BLaER1 (cell line): Measurements from ENCODE around the gene GALNT13.

ENCODE experiments used
- H3K27ac ChIP-seq: shearing (Covaris generic); formaldehyde crosslinking; 2 replicates; pipeline ENCODE4 v1.8.1; 2022
- H3K27me3 ChIP-seq: shearing (Covaris generic); formaldehyde crosslinking; 2 replicates; pipeline ENCODE4 v1.8.1; 2022
- H3K36me3 ChIP-seq: shearing (Covaris generic); formaldehyde crosslinking; 2 replicates; pipeline ENCODE4 v1.8.1; 2022
- H3K4me1 ChIP-seq: shearing (Covaris generic); formaldehyde crosslinking; 2 replicates; pipeline ENCODE4 v1.8.1; 2022
- H3K4me2 ChIP-seq: shearing (Covaris generic); formaldehyde crosslinking; 2 replicates; pipeline ENCODE4 v1.8.1; 2022
- H3K4me3 ChIP-seq: shearing (Covaris generic); formaldehyde crosslinking; 2 replicates; pipeline ENCODE4 v1.8.1; 2022
- H3K9ac ChIP-seq: shearing (Covaris generic); formaldehyde crosslinking; 2 replicates; pipeline ENCODE4 v1.8.1; 2022
- H3K9me3 ChIP-seq: shearing (Covaris generic); formaldehyde crosslinking; 2 replicates; pipeline ENCODE4 v1.8.1; 2022
- H4K20me1 ChIP-seq: shearing (Covaris generic); formaldehyde crosslinking; 2 replicates; pipeline ENCODE4 v1.8.1; 2022
- Cebpa-rat ChIP-seq: shearing (Covaris generic); IDR thresholded peaks from 2 replicates; pipeline ENCODE4 v1.8.1; 2022

Gene GALNT13

GRCh38 chr2:154425994-154426393 lies 554.3 kb downstream of the GALNT13 start:
- H3K27ac ChIP-seq: no peak overlapping the region
- H3K27me3 ChIP-seq: no peaks in the 10 kb centered on the region
- H3K9me3 ChIP-seq: no peaks in the 10 kb centered on the region
- no peak overlapping the region for H3K9ac ChIP-seq
- H3K4me3 ChIP-seq: no peak overlapping the region
- H3K4me2 ChIP-seq: 0 out of 2 replicates have a peak overlapping the region, but pooled peaks have one; percentile 3
- no peaks in the 10 kb centered on the region for H4K20me1 ChIP-seq
- no peak for TF ChIP-seq Cebpa-rat
- H3K4me1 ChIP-seq: peaks cover 5% of the 10 kb centered on the region
- H3K36me3 ChIP-seq: no peaks in the 10 kb centered on the region

- Histone ChIP-seq H4K20me1 (no peaks in the 10 kb centered on the region), H3K9me3 (no peaks in the 10 kb centered on the region), H3K27ac (no peak overlapping the region), H3K27me3 (no peaks in the 10 kb centered on the region), H3K4me3 (no peak overlapping the region), H3K9ac (no peak overlapping the region), H3K36me3 (no peaks in the 10 kb centered on the region), H3K4me1 (peaks cover 5% of the 10 kb centered on the region), H3K4me2 (no peak overlapping the region)
- TF ChIP-seq Cebpa-rat: no peak
Observed at GRCh38 chr2:154427453-154427852, 555.7 kb downstream of the GALNT13 start.

- no peaks in the 10 kb centered on the region for H3K27me3 ChIP-seq
- H3K4me2 ChIP-seq: no peak overlapping the region
- no peaks in the 10 kb centered on the region for H4K20me1 ChIP-seq
- no peak overlapping the region for H3K4me3 ChIP-seq
- peaks cover 5% of the 10 kb centered on the region for H3K4me1 ChIP-seq
- no peaks in the 10 kb centered on the region for H3K36me3 ChIP-seq
- H3K9me3 ChIP-seq: no peaks in the 10 kb centered on the region
- H3K27ac ChIP-seq: no peak overlapping the region
- no peak for TF ChIP-seq Cebpa-rat
- no peak overlapping the region for H3K9ac ChIP-seq
Observed at GRCh38 chr2:154428022-154428421, 556.3 kb downstream of the GALNT13 start.

- H3K4me3 ChIP-seq: no peak overlapping the region
- H3K36me3 ChIP-seq: no peaks in the 10 kb centered on the region
- H3K9me3 ChIP-seq: no peaks in the 10 kb centered on the region
- no peaks in the 10 kb centered on the region for H3K27me3 ChIP-seq
- H3K27ac ChIP-seq: no peak overlapping the region
- no peak for TF ChIP-seq Cebpa-rat
- peaks cover 9% of the 10 kb centered on the region for H3K4me1 ChIP-seq
- H3K4me2 ChIP-seq: no peak overlapping the region
- no peak overlapping the region for H3K9ac ChIP-seq
- H4K20me1 ChIP-seq: no peaks in the 10 kb centered on the region
Observed at GRCh38 chr2:154433010-154433409, 561.3 kb downstream of the GALNT13 start.

GRCh38 chr2:154437104-154437503 lies 565.4 kb downstream of the GALNT13 start:
- Histone ChIP-seq H4K20me1 (no peaks in the 10 kb centered on the region), H3K27me3 (no peaks in the 10 kb centered on the region), H3K9me3 (no peaks in the 10 kb centered on the region), H3K27ac (no peak overlapping the region), H3K4me2 (peak overlapping the region; percentile 29), H3K9ac (no peak overlapping the region), H3K36me3 (no peaks in the 10 kb centered on the region), H3K4me3 (no peak overlapping the region), H3K4me1 (peaks cover 9% of the 10 kb centered on the region)
- TF ChIP-seq Cebpa-rat: no peak

GRCh38 chr2:154439156-154439555 lies 567.4 kb downstream of the GALNT13 start:
- H3K9me3 ChIP-seq: no peaks in the 10 kb centered on the region
- no peak overlapping the region for H3K4me3 ChIP-seq
- no peaks in the 10 kb centered on the region for H3K27me3 ChIP-seq
- no peaks in the 10 kb centered on the region for H3K36me3 ChIP-seq
- H3K4me1 ChIP-seq: peaks cover 9% of the 10 kb centered on the region
- no peak for TF ChIP-seq Cebpa-rat
- no peak overlapping the region for H3K9ac ChIP-seq
- no peaks in the 10 kb centered on the region for H4K20me1 ChIP-seq
- H3K27ac ChIP-seq: no peak overlapping the region
- H3K4me2 ChIP-seq: no peak overlapping the region

GRCh38 chr2:154443919-154444318 lies 572.2 kb downstream of the GALNT13 start:
- Histone ChIP-seq H4K20me1 (no peaks in the 10 kb centered on the region), H3K9me3 (no peaks in the 10 kb centered on the region), H3K27me3 (no peaks in the 10 kb centered on the region), H3K4me1 (no peaks in the 10 kb centered on the region), H3K27ac (no peak overlapping the region), H3K4me2 (no peak overlapping the region), H3K36me3 (no peaks in the 10 kb centered on the region), H3K4me3 (no peak overlapping the region), H3K9ac (no peak overlapping the region)
- TF ChIP-seq Cebpa-rat: no peak

GRCh38 chr2:154446324-154446723 lies 574.6 kb downstream of the GALNT13 start:
- H3K9me3 ChIP-seq: no peaks in the 10 kb centered on the region
- no peaks in the 10 kb centered on the region for H3K27me3 ChIP-seq
- no peak overlapping the region for H3K4me3 ChIP-seq
- no peak overlapping the region for H3K4me2 ChIP-seq
- H3K27ac ChIP-seq: no peak overlapping the region
- no peak for TF ChIP-seq Cebpa-rat
- H3K36me3 ChIP-seq: no peaks in the 10 kb centered on the region
- no peak overlapping the region for H3K9ac ChIP-seq
- no peaks in the 10 kb centered on the region for H4K20me1 ChIP-seq
- H3K4me1 ChIP-seq: no peaks in the 10 kb centered on the region

- Histone ChIP-seq H3K4me3 (no peak overlapping the region), H3K4me1 (no peaks in the 10 kb centered on the region), H3K9me3 (no peaks in the 10 kb centered on the region), H3K4me2 (no peak overlapping the region), H3K36me3 (no peaks in the 10 kb centered on the region), H3K27me3 (no peaks in the 10 kb centered on the region), H3K27ac (no peak overlapping the region), H4K20me1 (no peaks in the 10 kb centered on the region), H3K9ac (no peak overlapping the region)
- no peak for TF ChIP-seq Cebpa-rat
Observed at GRCh38 chr2:154447727-154448418, 576.2 kb downstream of the GALNT13 start.

GRCh38 chr2:154449951-154450658 lies 578.4 kb downstream of the GALNT13 start:
- no peak overlapping the region for H3K9ac ChIP-seq
- no peaks in the 10 kb centered on the region for H3K9me3 ChIP-seq
- no peak overlapping the region for H3K4me2 ChIP-seq
- H3K27ac ChIP-seq: no peak overlapping the region
- H3K4me1 ChIP-seq: 0 out of 2 replicates have a peak, but pooled peaks cover under 1% of the 10 kb centered on the region
- H4K20me1 ChIP-seq: no peaks in the 10 kb centered on the region
- no peaks in the 10 kb centered on the region for H3K27me3 ChIP-seq
- H3K36me3 ChIP-seq: no peaks in the 10 kb centered on the region
- TF ChIP-seq Cebpa-rat: no peak
- H3K4me3 ChIP-seq: no peak overlapping the region
